HG02885 (cell line): ENCODE measurements around the gene CCDC57.
"Not testable (repeated sequence)": the region's sequence is repeated elsewhere in the genome, so short reads cannot be mapped to it uniquely, and the experiment has no call there.

ENCODE experiments used
- ATAC-seq: cut with Tn5 transposase; IDR thresholded peaks from one replicate; pipeline ENCODE4 v1.9.1; 2021; ENCODE audit warnings: mild to moderate bottlenecking; ENCODE audit not compliant: unreplicated experiment, poor library complexity

Gene CCDC57

GRCh38 chr17:82158825-82159224, 53.8 kb downstream of the CCDC57 start:
- ATAC-seq = no peak

GRCh38 chr17:82157046-82158035, 55.3 kb downstream of the CCDC57 start:
- no peak for ATAC-seq

DNA sequence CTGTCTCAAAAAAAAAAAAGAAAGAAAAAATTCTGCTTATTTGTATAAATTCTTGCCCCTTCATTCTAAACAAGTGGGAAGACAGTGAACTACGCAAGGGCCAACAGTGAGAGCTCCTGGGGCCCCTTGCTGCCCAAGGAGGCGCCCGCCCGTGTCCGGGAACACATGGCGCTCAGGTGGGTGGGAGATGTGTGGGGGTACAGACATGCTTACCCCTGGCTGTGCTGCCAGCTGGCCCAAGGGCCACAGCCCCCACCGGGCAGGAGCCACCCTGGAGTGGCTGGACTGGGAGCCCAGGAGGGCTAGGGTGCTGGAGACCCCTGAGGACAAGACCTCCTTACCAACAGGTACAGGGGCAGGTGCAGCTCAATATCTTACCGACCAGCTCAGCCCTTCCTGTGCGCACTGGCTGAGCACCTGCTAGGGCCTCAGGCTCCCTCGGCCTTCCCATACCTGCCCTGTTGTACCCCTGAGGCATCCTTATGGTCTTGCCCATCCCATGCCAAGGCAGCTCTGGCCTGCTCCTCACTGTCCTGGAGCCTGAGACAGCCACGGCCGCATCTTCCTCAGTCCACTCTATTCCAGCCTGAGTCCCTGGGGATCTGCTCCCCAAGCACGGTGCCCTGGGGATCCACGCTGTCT, 56.2 kb downstream of the CCDC57 start:
- no peak for ATAC-seq

GRCh38 chr17:82155606-82156005, 57.0 kb downstream of the CCDC57 start:
- ATAC-seq = no peak

GRCh38 chr17:82154881-82155331, 57.7 kb downstream of the CCDC57 start:
- ATAC-seq = no peak

DNA sequence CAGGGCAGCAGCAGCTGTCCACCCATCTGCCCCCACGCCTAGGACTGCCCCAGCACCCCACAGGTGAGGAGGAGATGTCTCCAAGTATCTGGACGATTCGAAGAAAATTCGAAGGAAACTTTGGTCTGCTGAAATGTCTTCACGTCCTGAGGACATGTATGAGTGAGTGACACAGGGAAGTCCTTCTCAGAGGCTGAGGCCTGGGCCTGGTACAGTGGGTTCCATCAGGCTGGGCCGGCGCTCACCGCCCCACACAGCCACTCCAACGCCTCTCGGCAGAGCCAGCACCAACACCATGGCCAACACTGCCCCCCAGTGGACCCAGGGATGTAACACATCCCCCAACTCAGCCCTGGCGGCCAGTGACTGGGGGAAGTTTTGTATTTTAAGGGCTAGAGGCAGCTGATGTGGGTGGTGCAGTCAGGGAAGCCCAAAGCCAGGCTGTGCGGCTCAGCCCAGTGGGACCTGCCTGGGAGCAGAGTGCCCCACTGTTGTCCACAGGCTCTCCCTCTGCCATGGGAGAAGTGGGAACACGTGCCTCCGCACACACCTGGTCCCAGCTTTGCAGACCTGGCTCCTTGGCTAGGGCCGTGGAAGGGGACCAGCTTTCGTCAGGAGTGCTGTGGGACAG, 58.8 kb downstream of the CCDC57 start:
- ATAC-seq = no peak

GRCh38 chr17:82153295-82153691, 59.3 kb downstream of the CCDC57 start:
- no peak for ATAC-seq

DNA sequence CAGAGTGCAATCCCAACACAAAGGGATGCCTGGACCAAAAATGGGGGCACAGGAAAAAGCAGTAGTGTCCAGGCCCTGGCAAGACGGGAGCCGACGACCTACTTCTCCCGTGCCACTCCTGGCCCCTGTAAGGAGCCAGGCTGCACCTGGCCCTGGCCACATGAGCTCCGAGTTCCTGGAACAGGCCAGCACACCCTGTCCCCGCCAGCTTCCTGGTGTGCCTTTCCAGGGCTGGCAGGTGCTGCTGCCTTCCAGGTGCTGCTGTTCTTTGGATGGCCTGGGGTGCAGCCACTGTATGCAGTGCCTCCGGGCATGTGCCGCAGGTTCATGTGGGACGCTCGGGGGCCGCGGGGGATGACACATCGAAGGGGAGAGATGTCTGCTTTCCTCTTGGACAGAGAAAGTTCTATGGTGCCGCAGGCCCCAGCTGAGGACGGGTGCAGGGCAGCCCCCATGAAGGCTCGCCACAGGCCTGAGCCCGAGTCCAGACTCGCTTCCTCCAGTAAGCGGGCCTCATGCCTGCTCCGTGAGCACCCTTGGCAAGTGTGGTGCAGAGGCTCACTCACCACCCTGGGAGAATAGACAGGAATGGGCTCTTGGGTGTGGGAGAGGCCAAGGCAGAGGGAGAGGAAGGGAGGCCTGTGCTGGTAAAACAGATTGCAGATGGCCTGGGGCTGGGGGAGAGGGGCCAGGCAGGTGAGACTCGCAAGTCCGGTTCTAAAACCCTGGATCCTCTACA, 59.9 kb downstream of the CCDC57 start:
- ATAC-seq = no peak

DNA sequence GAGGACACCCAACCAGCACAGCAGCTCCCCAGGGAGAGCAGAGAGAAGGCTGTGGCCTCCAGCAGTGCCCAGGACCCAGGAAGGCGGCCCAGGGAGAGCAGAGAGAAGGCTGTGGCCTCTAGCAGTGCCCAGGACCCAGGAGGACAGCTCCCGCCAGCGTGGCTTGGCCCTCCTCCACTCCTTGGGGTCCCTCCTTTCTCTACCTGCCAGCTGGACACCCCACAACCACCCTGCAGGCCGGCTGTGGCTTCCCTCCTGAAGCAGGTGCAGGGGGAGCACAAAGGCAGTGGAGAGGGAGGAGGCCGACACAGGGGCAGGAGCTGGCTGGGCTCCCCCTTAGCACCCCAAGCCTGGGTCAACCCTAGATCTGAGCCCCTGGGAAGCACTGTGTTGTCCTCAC, 60.5 kb downstream of the CCDC57 start:
- no peak for ATAC-seq

DNA sequence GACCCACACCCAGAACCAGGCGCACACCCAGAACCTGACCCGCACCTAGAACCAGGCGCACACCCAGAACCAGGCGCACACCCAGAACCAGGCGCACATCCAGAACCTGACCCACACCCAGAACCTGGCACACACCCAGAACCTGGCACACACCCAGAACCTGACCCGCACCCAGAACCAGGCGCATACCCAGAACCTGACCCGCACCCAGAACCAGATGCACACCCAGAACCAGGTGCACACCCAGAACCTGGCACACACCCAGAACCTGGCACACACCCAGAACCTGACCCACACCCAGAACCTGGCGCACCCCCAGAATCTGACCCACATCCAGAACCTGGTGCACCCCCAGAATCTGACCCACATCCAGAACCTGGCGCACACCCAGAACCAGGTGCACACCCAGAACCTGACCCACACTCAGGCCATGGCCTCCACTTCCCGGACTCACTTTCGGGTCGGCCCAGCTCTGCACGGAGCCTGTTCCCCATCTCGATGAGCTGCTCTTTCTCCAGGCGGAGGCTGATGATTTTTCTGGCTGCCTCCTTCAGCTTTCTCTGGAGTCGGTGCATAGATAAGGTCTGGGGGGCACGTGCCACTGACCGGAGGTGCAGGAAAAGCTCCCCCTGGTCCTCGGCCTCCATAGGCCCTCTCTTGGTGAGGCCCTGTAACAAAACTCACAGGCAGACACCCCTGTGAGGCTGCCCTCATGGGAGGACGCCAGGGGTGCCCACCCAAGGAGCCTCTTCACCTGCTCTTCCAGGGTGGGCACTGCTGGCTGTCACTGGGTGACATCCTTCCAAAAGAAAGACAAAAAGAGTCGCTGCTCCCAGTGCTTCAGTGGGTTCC, 61.3 kb downstream of the CCDC57 start:
- ATAC-seq = no peak

GRCh38 chr17:82149401-82150099, 63.1 kb downstream of the CCDC57 start:
- no peak for ATAC-seq

DNA sequence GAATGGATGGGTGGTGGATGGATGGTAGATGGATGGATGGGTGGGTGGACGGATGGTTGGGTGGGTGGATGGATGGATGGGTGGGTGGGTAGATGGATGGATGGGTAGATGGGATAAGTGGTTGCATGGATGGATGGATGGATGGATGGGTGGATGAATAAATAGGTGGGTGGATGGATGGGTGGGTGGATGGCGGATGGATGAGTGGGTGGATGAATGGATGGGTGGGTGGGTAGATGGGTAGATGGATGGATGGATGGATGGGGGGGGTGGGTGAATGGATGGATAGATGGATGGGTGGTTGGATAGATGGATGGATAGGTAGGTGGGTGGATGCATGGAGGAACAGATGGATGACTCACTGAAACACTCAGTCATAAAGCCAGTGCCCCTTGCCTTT, 63.6 kb downstream of the CCDC57 start:
- ATAC-seq = no peak

- ATAC-seq = no peak
These were observed 64.6 kb downstream of the CCDC57 start for GRCh38 chr17:82148011-82148410.

DNA sequence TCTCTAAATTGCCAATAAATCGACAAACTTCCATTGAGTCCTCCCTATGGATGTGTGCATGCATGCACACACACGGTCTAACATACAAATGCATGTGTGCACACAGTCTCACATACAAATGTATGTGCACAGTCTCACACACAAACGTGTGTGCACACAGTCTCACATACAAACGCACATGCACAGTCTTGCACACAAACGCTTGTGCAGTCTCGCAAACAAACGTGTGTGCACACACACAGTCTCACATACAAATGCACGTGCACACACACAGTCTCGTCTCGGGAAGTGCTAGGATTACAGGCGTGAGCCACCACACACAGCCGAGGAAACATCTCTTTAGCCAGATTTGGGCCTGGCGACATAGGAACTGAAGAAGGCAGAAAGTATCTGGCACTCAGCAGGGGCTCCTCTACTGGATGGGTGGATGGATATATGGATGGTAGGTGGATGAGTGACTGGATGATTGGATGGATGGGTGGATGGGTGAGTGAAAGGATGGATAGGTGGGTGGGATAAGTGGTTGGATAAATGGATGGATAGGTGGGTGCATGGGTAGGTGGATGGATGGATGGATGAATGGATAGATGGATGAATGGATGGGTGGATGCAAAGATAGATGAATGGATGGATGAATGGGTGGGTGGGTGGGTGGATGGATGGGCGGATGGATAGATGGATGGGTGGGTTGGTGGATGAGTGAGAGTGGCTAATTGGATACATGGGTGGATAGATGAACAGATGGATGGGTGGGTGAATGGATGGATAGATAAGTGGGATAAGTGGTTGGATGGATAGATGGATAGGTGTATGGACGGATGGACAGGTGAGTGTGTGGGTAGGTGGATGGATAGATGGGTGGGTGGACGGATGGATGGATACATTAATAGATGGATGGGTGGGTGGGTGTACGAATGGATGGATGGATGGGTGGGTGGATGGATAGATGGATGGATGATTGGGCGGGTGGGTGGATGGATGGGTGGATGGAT, 65.7 kb downstream of the CCDC57 start:
- no peak for ATAC-seq

DNA sequence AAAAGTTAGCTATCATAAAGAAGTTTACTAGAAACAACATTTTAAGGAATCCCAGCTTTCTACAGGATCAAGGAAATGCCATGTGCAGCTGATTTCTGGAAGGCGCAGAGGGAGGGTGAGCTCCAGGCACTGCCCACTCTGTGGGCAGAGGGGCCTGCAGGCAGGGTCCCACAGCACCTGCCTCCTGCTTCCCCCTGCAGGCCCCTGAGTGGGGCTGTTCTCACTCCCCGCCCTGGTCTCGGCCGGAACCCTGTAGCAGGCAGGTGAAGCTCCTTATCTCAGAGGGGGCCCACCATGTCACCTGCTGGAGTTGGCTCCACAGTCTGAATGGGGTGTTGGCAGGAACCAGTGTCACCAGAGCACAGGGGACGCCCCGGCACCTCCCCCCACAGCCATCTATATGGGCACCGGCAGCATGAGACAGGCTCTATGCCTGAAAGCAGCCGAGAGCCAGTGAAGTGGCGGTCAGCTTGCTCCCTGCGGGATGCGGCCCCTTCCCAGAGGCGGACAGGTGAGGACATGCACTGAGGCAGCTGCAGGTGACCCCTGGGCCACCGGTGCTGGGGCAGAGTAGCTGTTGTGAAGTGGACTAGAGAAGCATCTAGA, 67.0 kb downstream of the CCDC57 start:
- ATAC-seq = no peak

- ATAC-seq = no peak
These were observed 69.3 kb downstream of the CCDC57 start for GRCh38 chr17:82143333-82143732.

DNA sequence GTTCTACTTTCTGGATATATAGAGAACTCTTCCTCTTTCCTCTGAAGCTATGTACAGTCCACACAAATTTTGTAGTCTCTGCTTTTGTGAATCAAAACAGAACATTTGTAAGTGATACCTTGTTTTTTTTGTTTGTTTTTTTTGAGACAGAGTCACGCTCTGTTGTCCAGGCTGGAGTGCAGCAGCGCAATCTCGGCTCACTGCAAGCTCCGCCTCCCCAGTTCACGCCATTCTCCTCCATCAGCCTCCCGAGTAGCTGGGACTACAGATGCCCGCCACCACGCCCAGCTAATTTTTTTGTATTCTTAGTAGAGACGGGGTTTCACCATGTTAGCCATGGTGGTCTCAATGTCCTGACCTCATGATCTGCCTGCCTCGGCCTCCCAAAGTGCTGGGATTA, 72.7 kb downstream of the CCDC57 start:
- ATAC-seq = not testable (repeated sequence)
